Measurements from ENCODE around the gene PIM1. TPM values are rescaled to one million over a fixed set of nuclear protein-coding genes. Genes with fewer than 3 reads are reported as not detected.
A peak's percentile ranks its signal among the peaks of the same experiment; 100 is the strongest.

Gene PIM1
- total RNA-seq, 6 experiments from 2014 or later, result 5.1 to 45.2 (median 13.0) TPM

DNA sequence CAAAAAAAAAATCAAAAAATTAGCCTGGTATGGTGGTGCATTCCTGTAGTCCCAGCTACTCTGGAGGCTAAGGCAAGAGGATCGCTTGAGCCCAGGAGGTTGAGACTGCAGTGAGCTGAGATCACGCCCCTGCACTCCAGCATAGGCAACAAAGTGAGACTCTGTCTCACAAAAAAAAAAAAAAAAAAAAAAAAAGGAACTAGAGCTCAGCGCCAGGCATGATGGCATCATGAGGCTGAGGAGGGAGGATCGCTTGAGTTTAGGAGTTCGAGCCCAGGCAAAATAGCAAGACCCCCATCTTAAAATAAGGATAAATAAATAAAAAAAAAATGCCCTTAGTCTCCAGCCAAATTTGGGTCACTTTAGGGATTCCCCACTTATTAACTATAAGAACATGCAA is 40.4 kb upstream of the PIM1 start:
- intact Hi-C loops (cut with DNase I), result no loop called here
- Histone ChIP-seq H3K9me3 (no peaks in the 10 kb centered on the region), H3K27ac (peak overlapping the region in 1 of 3 donors; percentile 84), H3K27me3 (no peaks in the 10 kb centered on the region), H3K36me3 (no peaks in the 10 kb centered on the region), H3K4me1 (peaks cover 0 to 42% (median 13%) of the 10 kb centered on the region in 4 donors), H3K4me3 (no peak overlapping the region)
- DNase-seq (no peak), ATAC-seq (no peak)
- 91% methylated on average over 5 of the region's 5 CpGs for WGBS (ENCODE audit: insufficient coverage, low coverage, low lambda C conversion rate, missing lambda C conversion rate)
- TF ChIP-seq, protein P1, sequence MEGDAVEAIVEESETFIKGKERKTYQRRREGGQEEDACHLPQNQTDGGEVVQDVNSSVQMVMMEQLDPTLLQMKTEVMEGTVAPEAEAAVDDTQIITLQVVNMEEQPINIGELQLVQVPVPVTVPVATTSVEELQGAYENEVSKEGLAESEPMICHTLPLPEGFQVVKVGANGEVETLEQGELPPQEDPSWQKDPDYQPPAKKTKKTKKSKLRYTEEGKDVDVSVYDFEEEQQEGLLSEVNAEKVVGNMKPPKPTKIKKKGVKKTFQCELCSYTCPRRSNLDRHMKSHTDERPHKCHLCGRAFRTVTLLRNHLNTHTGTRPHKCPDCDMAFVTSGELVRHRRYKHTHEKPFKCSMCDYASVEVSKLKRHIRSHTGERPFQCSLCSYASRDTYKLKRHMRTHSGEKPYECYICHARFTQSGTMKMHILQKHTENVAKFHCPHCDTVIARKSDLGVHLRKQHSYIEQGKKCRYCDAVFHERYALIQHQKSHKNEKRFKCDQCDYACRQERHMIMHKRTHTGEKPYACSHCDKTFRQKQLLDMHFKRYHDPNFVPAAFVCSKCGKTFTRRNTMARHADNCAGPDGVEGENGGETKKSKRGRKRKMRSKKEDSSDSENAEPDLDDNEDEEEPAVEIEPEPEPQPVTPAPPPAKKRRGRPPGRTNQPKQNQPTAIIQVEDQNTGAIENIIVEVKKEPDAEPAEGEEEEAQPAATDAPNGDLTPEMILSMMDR (IDR thresholded peaks at IDR 0.05), result no peak
- no peak for TF ChIP-seq POLR2A (IDR thresholded peaks at IDR 0.05)

DNA sequence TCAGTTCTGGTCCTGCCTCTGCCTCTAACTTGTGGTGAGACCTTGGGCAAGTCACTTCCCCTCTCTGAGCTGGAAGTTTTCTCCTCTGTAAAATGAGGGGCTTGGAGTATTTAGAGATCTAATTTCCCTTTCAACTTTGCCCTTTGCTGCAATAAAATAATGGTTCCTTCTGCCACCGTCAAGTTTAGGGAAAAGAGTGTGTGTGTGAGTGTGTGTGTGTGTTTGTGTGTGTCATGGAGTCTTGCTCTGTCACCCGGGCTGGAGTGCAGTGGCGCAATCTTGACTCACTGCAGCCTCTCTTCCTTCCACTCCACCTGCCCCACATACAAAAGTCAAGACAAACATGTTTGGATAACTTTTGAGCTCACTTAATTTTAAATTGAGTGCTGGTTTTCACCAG is 39.2 kb upstream of the PIM1 start:
- Histone ChIP-seq H3K4me3 (no peak overlapping the region), H3K27me3 (no peaks in the 10 kb centered on the region), H3K9me3 (no peaks in the 10 kb centered on the region), H3K4me1 (peaks cover 0 to 54% (median 19%) of the 10 kb centered on the region in 4 donors), H3K27ac (peak overlapping the region; percentile 4 to 71 (median 31)), H3K36me3 (no peaks in the 10 kb centered on the region)
- DNase-seq (peak; percentile 53 to 70 (median 63)), ATAC-seq (peak in 3 of 4 donors; percentile 37 to 42 (median 40))
- 9% methylated on average over 3 of the region's 3 CpGs for WGBS (ENCODE audit: insufficient coverage, low coverage, low lambda C conversion rate, missing lambda C conversion rate)
- intact Hi-C loops (cut with DNase I), result no loop called here
- TF ChIP-seq, protein P1 (IDR thresholded peaks at IDR 0.05), result no peak
- no peak for TF ChIP-seq POLR2A (IDR thresholded peaks at IDR 0.05)

DNA sequence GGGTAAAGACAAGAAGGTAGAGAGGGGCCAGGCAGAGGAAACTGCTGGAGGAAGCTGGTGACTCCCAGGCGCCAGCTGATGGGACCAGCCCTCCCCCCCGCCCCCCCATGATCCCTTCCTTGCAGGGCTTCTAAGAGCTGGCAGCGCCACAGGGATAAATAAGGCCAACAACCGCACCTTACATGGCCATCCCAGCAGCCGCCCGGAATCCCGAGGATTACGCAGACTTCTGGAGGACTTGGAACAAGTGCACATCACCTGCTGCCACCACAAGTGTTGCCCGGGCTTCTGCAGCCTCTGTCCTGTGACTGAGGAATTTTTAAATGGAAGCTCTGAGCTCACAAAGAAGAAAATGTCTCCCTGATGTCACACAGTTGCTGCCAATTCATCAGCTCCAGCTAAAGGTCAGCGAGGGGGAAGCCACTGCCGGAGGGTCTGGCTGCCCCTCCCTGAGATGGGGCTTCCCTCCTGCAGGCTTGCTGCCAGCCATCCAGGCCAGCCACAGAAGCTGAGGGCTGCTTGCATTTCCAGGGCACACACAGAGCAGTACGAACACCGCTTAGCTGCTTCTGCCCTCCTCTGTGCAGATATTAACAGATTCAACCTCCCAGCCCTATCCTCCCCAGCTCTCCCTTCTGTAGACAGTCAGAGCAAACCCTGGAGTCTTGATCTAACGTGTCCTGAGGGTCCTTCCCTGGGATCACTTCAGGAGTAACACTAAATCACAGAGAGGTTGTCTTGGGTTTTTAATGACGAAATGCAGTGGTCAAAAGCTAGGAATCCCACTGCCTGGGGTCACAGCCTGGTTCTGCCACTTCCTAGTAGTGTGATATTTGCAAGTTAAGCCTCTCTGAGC is 38.6 kb upstream of the PIM1 start:
- H3K9me3 ChIP-seq, result no peaks in the 10 kb centered on the region
- no peak overlapping the region for H3K4me3 ChIP-seq
- intact Hi-C loops (cut with DNase I), result no loop called here
- DNase-seq, result peak in 2 of 3 donors; percentile 38 to 60
- TF ChIP-seq, protein P1 (IDR thresholded peaks at IDR 0.05), result no peak
- no peak for TF ChIP-seq POLR2A (IDR thresholded peaks at IDR 0.05)
- no peaks in the 10 kb centered on the region for H3K36me3 ChIP-seq
- peak in 2 of 4 donors; percentile 1 to 7 for ATAC-seq
- H3K4me1 ChIP-seq, result peaks cover 0 to 60% (median 21%) of the 10 kb centered on the region in 4 donors
- peak overlapping the region in 1 of 3 donors; percentile 71 for H3K27ac ChIP-seq
- H3K27me3 ChIP-seq, result no peaks in the 10 kb centered on the region
- WGBS (ENCODE audit: insufficient coverage, low coverage, low lambda C conversion rate, missing lambda C conversion rate), result 64% methylated on average over 9 of the region's 15 CpGs

DNA sequence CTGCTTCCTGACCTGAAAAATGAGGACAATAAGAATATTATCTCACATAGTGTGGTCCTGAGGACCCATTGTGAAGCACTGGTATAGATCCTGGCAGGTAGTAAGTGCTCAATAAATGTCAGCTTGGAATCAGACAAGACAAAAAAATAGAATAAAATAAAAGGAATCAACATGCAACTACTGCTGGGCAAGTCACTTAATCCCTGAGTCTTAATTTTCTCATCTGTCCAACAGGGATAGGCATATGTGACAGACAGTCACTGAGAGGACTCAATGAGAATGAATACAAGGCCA is 38.0 kb upstream of the PIM1 start:
- peaks cover 0 to 66% (median 21%) of the 10 kb centered on the region in 4 donors for H3K4me1 ChIP-seq

More for the DNA sequence above, 38.0 kb upstream of the PIM1 start:
- Histone ChIP-seq H3K9me3 (no peaks in the 10 kb centered on the region), H3K4me3 (no peak overlapping the region), H3K27me3 (no peaks in the 10 kb centered on the region), H3K27ac (peak overlapping the region in 1 of 3 donors; percentile 71), H3K36me3 (no peaks in the 10 kb centered on the region)
- intact Hi-C loops (cut with DNase I), result no loop called here
- TF ChIP-seq, protein P1 (IDR thresholded peaks at IDR 0.05), result no peak
- TF ChIP-seq POLR2A (IDR thresholded peaks at IDR 0.05), result no peak
- no peak for DNase-seq
- ATAC-seq, result no peak

Data from right lobe of liver (tissue), 6 donors.